A549 (cell line): Measurements from ENCODE around the gene KRTAP1-5.
"Not testable (repeated sequence)": the region's sequence is repeated elsewhere in the genome, so short reads cannot be mapped to it uniquely, and the experiment has no call there.

Source experiments
- BCL3 ChIP-seq: fragments of >200 bp; sonication (Bioruptor Twin); formaldehyde crosslinking; IDR thresholded peaks from 3 replicates; pipeline ENCODE4 v1.6.1; 2016
- CEBPB ChIP-seq, 2 experiments: fragments of >200 bp in 1 of 2; sonication (Bioruptor Twin) in 1 of 2; formaldehyde crosslinking in 1 of 2; IDR thresholded peaks; 2 replicates each; pipeline ENCODE4 v1.6.1; 2012 to 2016
- CTCF ChIP-seq: fragments of >200 bp; sonication (Bioruptor Twin); formaldehyde crosslinking; IDR thresholded peaks from 3 replicates; pipeline ENCODE4 v1.5.1; 2016
- EP300 ChIP-seq, 2 experiments: fragments of >200 bp; sonication (Bioruptor Twin); formaldehyde crosslinking; IDR thresholded peaks; 2 replicates in 1 of 2; 3 replicates in 1 of 2; pipeline ENCODE4 v1.6.1; 2016 to 2017
- HDAC2 ChIP-seq: fragments of 200-600 bp; sonication (generic); IDR thresholded peaks from 2 replicates; pipeline ENCODE4 v1.6.1; 2016
- JUNB ChIP-seq: fragments of >200 bp; sonication (Bioruptor Twin); formaldehyde crosslinking; IDR thresholded peaks from 2 replicates; pipeline ENCODE4 v1.6.1; 2016
- MAFK ChIP-seq: fragments of 450-650 bp; IDR thresholded peaks from 2 replicates; pipeline ENCODE4 v1.6.1; 2014; ENCODE audit not compliant: partially characterized antibody
- MAX ChIP-seq: IDR thresholded peaks from 2 replicates; pipeline ENCODE4 v1.6.1; 2012
- NFE2L2 ChIP-seq: fragments of 150-350 bp; conservative IDR thresholded peaks from 2 replicates; pipeline ENCODE4 v1.6.1; 2014; ENCODE audit warnings: low read length
- POLR2A ChIP-seq: IDR thresholded peaks from 2 replicates; pipeline ENCODE4 v1.6.1; 2012; ENCODE audit warnings: mild to moderate bottlenecking, low read length

GRCh38 chr17:41046735-41047465 is 19.9 kb upstream of the KRTAP1-5 start, which contains the start of gene KRTAP2-1:
- TF ChIP-seq NFE2L2; CEBPB (IDR thresholded peaks at IDR 0.05); POLR2A; JUNB; HDAC2; EP300 (IDR thresholded peaks at IDR 0.05); CTCF; MAFK; MAX; BCL3: not testable (repeated sequence)
